ENCODE results near the gene TCTA. TPM values are rescaled to one million over a fixed set of nuclear protein-coding genes. Genes with fewer than 3 reads are reported as not detected.
A peak's percentile ranks its signal among the peaks of the same experiment; 100 is the strongest.

TCTA gene
- total RNA-seq, 1 experiment from 2014 or later: 17.6 TPM

DNA sequence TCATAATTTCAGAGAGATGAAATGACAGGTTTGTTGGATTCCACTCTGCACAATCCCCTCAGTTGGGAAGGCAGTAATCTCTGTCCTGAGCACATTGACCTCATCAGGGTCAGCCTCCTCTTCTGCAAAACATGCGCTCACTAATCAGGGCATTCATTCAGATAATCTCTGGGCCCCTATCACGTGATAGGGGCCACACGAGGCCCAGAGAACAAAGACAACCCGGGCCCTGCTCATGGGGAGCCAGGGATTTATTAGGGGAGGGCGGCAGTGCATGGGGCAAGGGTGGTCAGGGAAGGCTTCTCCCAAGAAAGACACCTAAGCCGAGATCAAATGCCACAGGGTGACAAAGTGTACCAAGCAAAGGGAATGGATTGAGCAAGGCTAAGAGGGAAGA lies 1.1 kb downstream of the TCTA start:
- no peaks in the 10 kb centered on the region for H3K9me3 ChIP-seq (ENCODE audit: control insufficient read depth, insufficient read depth, low read depth, low read length)
- peak overlapping the region; percentile 73 to 93 for H3K4me3 ChIP-seq (ENCODE audit: low read depth in 2 of 2, low read length in 2 of 2)
- peak overlapping the region; percentile 79 for H3K27ac ChIP-seq (ENCODE audit: low read length)
- BruUV-seq (replicated peaks): no TSS peak
- no peak for DNase-seq (ENCODE audit: low read depth, low spot score)
- no peak for ATAC-seq
- intact Hi-C loops (cut with micrococcal nuclease; ENCODE audit: unreplicated experiment): no loop called here
- peaks cover 10% of the 10 kb centered on the region; the same call in 1 of the 2 replicates for H3K36me3 ChIP-seq (ENCODE audit: control insufficient read depth, insufficient read depth, low read length)
- CTCF ChIA-PET: no interaction called here
- in situ Hi-C loops (cut with HindIII; ENCODE audit: low pct_unique_long_range_greater_than_20kb, low sequenced_read_pairs): no loop called here
- H3K27me3 ChIP-seq (ENCODE audit: control insufficient read depth, insufficient read depth, low read length): no peaks in the 10 kb centered on the region
- TF ChIP-seq POLR2AphosphoS5 (IDR thresholded peaks at IDR 0.05; ENCODE audit: low read depth, low read length) (no peak), TCF7L2 (IDR thresholded peaks at IDR 0.05; ENCODE audit: low read depth, low read length) (no peak), CTCF (IDR thresholded peaks at IDR 0.05) (no peak), SIN3A (IDR thresholded peaks at IDR 0.05; ENCODE audit: borderline replicate concordance, insufficient read depth, low read depth, low read length) (no peak)
- TF ChIP-seq, protein P1, sequence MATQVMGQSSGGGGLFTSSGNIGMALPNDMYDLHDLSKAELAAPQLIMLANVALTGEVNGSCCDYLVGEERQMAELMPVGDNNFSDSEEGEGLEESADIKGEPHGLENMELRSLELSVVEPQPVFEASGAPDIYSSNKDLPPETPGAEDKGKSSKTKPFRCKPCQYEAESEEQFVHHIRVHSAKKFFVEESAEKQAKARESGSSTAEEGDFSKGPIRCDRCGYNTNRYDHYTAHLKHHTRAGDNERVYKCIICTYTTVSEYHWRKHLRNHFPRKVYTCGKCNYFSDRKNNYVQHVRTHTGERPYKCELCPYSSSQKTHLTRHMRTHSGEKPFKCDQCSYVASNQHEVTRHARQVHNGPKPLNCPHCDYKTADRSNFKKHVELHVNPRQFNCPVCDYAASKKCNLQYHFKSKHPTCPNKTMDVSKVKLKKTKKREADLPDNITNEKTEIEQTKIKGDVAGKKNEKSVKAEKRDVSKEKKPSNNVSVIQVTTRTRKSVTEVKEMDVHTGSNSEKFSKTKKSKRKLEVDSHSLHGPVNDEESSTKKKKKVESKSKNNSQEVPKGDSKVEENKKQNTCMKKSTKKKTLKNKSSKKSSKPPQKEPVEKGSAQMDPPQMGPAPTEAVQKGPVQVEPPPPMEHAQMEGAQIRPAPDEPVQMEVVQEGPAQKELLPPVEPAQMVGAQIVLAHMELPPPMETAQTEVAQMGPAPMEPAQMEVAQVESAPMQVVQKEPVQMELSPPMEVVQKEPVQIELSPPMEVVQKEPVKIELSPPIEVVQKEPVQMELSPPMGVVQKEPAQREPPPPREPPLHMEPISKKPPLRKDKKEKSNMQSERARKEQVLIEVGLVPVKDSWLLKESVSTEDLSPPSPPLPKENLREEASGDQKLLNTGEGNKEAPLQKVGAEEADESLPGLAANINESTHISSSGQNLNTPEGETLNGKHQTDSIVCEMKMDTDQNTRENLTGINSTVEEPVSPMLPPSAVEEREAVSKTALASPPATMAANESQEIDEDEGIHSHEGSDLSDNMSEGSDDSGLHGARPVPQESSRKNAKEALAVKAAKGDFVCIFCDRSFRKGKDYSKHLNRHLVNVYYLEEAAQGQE (IDR thresholded peaks at IDR 0.05; ENCODE audit: insufficient read depth in 1 of 2, low read depth in 2 of 2, low read length in 1 of 2): no peak
- POLR2A ChIA-PET: interaction anchor here (0.6 kb wide), 1 partner anchor 514 kb away, joined by 4 read pairs; no protein-coding TSS in a partner anchor
- H3K4me1 ChIP-seq (ENCODE audit: control insufficient read depth, insufficient read depth, low read length): peaks cover 12% of the 10 kb centered on the region

DNA sequence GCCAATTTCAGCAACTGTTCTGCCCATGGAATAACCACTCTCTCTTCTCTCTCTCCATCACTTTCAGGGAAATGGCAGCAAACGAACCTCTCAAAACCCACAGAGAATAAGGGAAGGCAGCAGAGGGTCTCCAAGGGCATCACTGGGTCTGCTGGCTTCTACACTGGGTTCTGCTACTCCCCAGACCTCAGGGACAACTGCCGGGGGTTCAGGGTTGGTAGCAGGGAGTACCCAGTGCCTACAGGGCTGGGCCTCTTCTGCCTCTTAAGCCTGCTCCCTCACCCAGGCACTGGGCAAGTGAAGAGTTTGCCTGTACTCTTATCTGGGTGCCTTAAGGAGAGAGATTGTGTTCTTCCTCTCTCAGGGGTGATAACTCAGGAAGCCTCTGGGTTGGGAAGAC lies 2.5 kb downstream of the TCTA start:
- in situ Hi-C loops (cut with HindIII; ENCODE audit: low pct_unique_long_range_greater_than_20kb, low sequenced_read_pairs) (no loop called here), intact Hi-C loops (cut with micrococcal nuclease; ENCODE audit: unreplicated experiment) (no loop called here)
- H3K4me1 ChIP-seq (ENCODE audit: control insufficient read depth, insufficient read depth, low read length): peaks cover 8% of the 10 kb centered on the region
- H3K4me3 ChIP-seq (ENCODE audit: low read depth in 2 of 2, low read length in 2 of 2): no peak overlapping the region
- ATAC-seq (no peak), DNase-seq (ENCODE audit: low read depth, low spot score) (no peak)
- H3K36me3 ChIP-seq (ENCODE audit: control insufficient read depth, insufficient read depth, low read length): peaks cover 10% of the 10 kb centered on the region; the same call in 1 of the 2 replicates
- H3K27me3 ChIP-seq (ENCODE audit: control insufficient read depth, insufficient read depth, low read length): no peaks in the 10 kb centered on the region
- no TSS peak for BruUV-seq (replicated peaks)
- H3K9me3 ChIP-seq (ENCODE audit: control insufficient read depth, insufficient read depth, low read depth, low read length): no peaks in the 10 kb centered on the region
- no peak for TF ChIP-seq TCF7L2 (IDR thresholded peaks at IDR 0.05; ENCODE audit: low read depth, low read length)
- TF ChIP-seq SIN3A (IDR thresholded peaks at IDR 0.05; ENCODE audit: borderline replicate concordance, insufficient read depth, low read depth, low read length): no peak
- TF ChIP-seq POLR2AphosphoS5 (IDR thresholded peaks at IDR 0.05; ENCODE audit: low read depth, low read length): no peak
- TF ChIP-seq CTCF (IDR thresholded peaks at IDR 0.05): no peak
- TF ChIP-seq, protein P1 (IDR thresholded peaks at IDR 0.05; ENCODE audit: insufficient read depth in 1 of 2, low read depth in 2 of 2, low read length in 1 of 2): no peak
- ChIA-PET POLR2A (no interaction called here), CTCF (interaction anchor here (1.4 kb wide), 1 partner anchor 34 kb away, joined by 8 read pairs; no protein-coding TSS in a partner anchor)
- H3K27ac ChIP-seq (ENCODE audit: low read length): no peak overlapping the region
